K562 (cell line): ENCODE data around the gene HP. TPM values are rescaled to one million over a fixed set of nuclear protein-coding genes. Genes with fewer than 3 reads are reported as not detected.
A peak's percentile ranks its signal among the peaks of the same experiment; 100 is the strongest.

Experiments
- HMG20A ChIP-seq: fragments of 450-650 bp; formaldehyde crosslinking; conservative IDR thresholded peaks from 2 replicates; pipeline ENCODE4 v1.4.0; 2020; ENCODE audit warnings: mild to moderate bottlenecking, mixed read lengths
- HNRNPL ChIP-seq: fragments of 200-400 bp; formaldehyde crosslinking; IDR thresholded peaks from 2 replicates; pipeline ENCODE4 v1.6.1; 2017; ENCODE audit warnings: low read depth, mild to moderate bottlenecking, low read length
- NFE2L1 ChIP-seq: fragments of 450-650 bp; IDR thresholded peaks from 2 replicates; pipeline ENCODE4 v1.6.1; 2016; ENCODE audit warnings: missing genetic modification characterization, low read depth, mild to moderate bottlenecking, missing compliant biosample characterization, moderate library complexity, borderline replicate concordance
- NFXL1 ChIP-seq: fragments of 450-650 bp; formaldehyde crosslinking; IDR thresholded peaks from 2 replicates; pipeline ENCODE4 v1.4.0; 2021; ENCODE audit warnings: mild to moderate bottlenecking
- PPARD ChIP-seq: fragments of 250-450 bp; sonication (Bioruptor Pico); IDR thresholded peaks from 2 replicates; pipeline ENCODE4 v1.8.0; 2022; ENCODE audit warnings: inconsistent platforms, mild to moderate bottlenecking, moderate library complexity
- SIX5 ChIP-seq, 2 experiments: IDR thresholded peaks; 2 replicates each; pipeline ENCODE4 v1.6.1; 2011; ENCODE audit warnings: low read length in 2 of 2, borderline replicate concordance in 1 of 2, low read depth in 1 of 2, mild to moderate bottlenecking in 1 of 2, moderate library complexity in 1 of 2; ENCODE audit not compliant: insufficient read depth in 1 of 2
- SNRNP70 ChIP-seq: fragments of 200-400 bp; formaldehyde crosslinking; optimal IDR thresholded peaks from 2 replicates; pipeline ENCODE3; 2017; ENCODE audit warnings: low read depth, low read length
- ZEB2 ChIP-seq: fragments of 450-650 bp; IDR thresholded peaks from 2 replicates; pipeline ENCODE4 v1.6.1; 2016
- ZNF174 ChIP-seq: fragments of 250-450 bp; sonication (Bioruptor Pico); IDR thresholded peaks from 2 replicates; pipeline ENCODE4 v1.4.0; 2020; ENCODE audit warnings: mild to moderate bottlenecking
- ZNF184 ChIP-seq: sonication (generic); formaldehyde crosslinking; IDR thresholded peaks from 2 replicates; pipeline ENCODE4 v1.5.0; 2020; ENCODE audit warnings: missing genetic modification reagents
- ZNF589 ChIP-seq: fragments of 200-800 bp; sonication (Bioruptor generic); IDR thresholded peaks from 2 replicates; pipeline ENCODE4 v1.6.1; 2016; ENCODE audit warnings: low read depth, missing genetic modification characterization, missing compliant biosample characterization
- polyA plus RNA-seq, 8 experiments: library from polyadenylated mRNA; depleted of rRNA in 4 of 8; stranded (reverse) in 5 of 8; unstranded in 3 of 8; fragments of >200 nt; fragmentation: Nextera tagmentation in 2 of 8; fragmentation: Illumina TruSeq in 1 of 8; extraction: Ambion mirVana in 2 of 8; extraction: Trizol in 1 of 8; gene quantifications; 2 replicates each; pipeline versions ENCODE4 v1.2.1 to v1.2.3, GENCODE V29; 2011 to 2014; ENCODE audit warnings: inconsistent platforms in 1 of 8, missing spikeins in 1 of 8
- total RNA-seq, 7 experiments: library from RNA; depleted of rRNA in 6 of 7; stranded (reverse); fragments of >200 nt in 6 of 7; fragmentation: Illumina TruSeq in 2 of 7; extraction: Trizol in 2 of 7; gene quantifications; 2 replicates each; pipeline versions ENCODE4 v1.2.1 to v1.2.3, GENCODE V29; 2011 to 2021; ENCODE audit warnings: low replicate concordance in 1 of 7
- TF ChIP-seq, protein P1 (sequence below): sonication (generic); formaldehyde crosslinking; IDR thresholded peaks from 2 replicates; pipeline ENCODE4 v1.8.1; 2023; ENCODE audit warnings: missing genetic modification reagents, mild to moderate bottlenecking, borderline replicate concordance
- TF ChIP-seq, protein P2 (sequence below): fragments of 250-450 bp; sonication (Bioruptor Pico); IDR thresholded peaks from 2 replicates; pipeline ENCODE4 v1.8.0; 2022; ENCODE audit warnings: inconsistent platforms, mild to moderate bottlenecking, moderate library complexity, borderline replicate concordance
- TF ChIP-seq, protein P3 (sequence below): fragments of 450-650 bp; IDR thresholded peaks from 2 replicates; pipeline ENCODE4 v1.6.1; 2016
- TF ChIP-seq, protein P4 (sequence below): fragments of 450-650 bp; IDR thresholded peaks from 2 replicates; pipeline ENCODE4 v1.6.1; 2016; ENCODE audit warnings: borderline replicate concordance
- TF ChIP-seq, protein P5 (sequence below): fragments of 250-450 bp; sonication (Bioruptor Pico); IDR thresholded peaks from 2 replicates; pipeline ENCODE4 v1.5.0; 2020; ENCODE audit warnings: mild to moderate bottlenecking

HP gene
- total and polyA plus RNA-seq, 9 of the 15 experiments (the other 6 are each of a cell fraction or from before 2014, with no cell fraction given), result 0.04 to 8.7 TPM; not detected in 7

DNA sequence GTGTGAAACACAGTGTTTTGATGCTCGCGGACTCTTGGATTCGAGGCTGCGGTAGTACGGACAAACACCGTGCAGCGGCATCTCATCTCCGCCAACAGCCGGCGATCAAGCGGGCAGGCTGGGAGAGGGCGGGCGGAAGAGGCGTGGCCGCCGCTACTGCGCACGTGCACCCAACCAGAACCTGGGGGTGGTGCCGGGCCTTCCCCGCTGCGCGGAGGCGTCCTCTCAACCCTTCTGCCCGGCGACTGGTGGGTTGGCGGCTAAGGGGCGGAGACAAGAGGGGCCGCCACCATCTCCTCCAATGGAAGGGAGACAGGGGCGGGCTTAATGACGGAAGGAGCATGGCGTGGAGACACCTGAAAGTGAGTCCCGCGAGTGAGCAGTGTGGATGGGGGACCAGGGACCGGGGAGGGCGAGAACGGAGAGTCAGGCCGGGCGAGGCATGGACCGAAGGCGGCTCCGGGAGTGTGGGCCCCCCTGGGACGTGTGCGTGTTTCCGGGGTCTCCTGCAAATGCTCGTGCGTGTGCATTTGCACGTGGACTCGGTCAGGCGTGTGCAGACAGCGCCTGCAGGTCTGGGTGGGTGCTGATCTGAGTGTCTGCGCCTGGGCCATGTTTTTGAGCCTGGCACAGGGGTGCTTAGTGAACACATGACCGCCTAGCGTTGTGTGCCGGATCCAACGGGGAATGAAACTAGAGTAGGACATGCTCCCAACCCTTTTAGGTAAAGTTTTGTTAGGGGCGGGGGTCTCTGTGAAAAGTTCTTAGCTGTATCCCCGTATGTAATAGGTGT is 45.7 kb upstream of the HP start, which contains the start of gene DHODH (continued):
- TF ChIP-seq, protein P1, sequence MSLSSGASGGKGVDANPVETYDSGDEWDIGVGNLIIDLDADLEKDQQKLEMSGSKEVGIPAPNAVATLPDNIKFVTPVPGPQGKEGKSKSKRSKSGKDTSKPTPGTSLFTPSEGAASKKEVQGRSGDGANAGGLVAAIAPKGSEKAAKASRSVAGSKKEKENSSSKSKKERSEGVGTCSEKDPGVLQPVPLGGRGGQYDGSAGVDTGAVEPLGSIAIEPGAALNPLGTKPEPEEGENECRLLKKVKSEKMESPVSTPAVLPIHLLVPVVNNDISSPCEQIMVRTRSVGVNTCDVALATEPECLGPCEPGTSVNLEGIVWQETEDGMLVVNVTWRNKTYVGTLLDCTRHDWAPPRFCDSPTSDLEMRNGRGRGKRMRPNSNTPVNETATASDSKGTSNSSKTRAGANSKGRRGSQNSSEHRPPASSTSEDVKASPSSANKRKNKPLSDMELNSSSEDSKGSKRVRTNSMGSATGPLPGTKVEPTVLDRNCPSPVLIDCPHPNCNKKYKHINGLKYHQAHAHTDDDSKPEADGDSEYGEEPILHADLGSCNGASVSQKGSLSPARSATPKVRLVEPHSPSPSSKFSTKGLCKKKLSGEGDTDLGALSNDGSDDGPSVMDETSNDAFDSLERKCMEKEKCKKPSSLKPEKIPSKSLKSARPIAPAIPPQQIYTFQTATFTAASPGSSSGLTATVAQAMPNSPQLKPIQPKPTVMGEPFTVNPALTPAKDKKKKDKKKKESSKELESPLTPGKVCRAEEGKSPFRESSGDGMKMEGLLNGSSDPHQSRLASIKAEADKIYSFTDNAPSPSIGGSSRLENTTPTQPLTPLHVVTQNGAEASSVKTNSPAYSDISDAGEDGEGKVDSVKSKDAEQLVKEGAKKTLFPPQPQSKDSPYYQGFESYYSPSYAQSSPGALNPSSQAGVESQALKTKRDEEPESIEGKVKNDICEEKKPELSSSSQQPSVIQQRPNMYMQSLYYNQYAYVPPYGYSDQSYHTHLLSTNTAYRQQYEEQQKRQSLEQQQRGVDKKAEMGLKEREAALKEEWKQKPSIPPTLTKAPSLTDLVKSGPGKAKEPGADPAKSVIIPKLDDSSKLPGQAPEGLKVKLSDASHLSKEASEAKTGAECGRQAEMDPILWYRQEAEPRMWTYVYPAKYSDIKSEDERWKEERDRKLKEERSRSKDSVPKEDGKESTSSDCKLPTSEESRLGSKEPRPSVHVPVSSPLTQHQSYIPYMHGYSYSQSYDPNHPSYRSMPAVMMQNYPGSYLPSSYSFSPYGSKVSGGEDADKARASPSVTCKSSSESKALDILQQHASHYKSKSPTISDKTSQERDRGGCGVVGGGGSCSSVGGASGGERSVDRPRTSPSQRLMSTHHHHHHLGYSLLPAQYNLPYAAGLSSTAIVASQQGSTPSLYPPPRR (CRISPR knock-in tag), result no peak
- TF ChIP-seq NFXL1 (CRISPR knock-in tag) (no peak), ZEB2 (no peak), SNRNP70 (no peak), ZNF174 (CRISPR knock-in tag) (no peak), ZNF589 (CRISPR knock-in tag) (no peak), PPARD (CRISPR knock-in tag) (no peak), SIX5 (IDR thresholded peaks at IDR 0.05; ENCODE audit: borderline replicate concordance in 1 of 2, insufficient read depth in 1 of 2, low read depth in 1 of 2, low read length in 2 of 2) (no peak), HMG20A (CRISPR knock-in tag) (no peak), ZNF184 (no peak), HNRNPL (no peak), NFE2L1 (tag) (no peak)
- TF ChIP-seq, protein P2, sequence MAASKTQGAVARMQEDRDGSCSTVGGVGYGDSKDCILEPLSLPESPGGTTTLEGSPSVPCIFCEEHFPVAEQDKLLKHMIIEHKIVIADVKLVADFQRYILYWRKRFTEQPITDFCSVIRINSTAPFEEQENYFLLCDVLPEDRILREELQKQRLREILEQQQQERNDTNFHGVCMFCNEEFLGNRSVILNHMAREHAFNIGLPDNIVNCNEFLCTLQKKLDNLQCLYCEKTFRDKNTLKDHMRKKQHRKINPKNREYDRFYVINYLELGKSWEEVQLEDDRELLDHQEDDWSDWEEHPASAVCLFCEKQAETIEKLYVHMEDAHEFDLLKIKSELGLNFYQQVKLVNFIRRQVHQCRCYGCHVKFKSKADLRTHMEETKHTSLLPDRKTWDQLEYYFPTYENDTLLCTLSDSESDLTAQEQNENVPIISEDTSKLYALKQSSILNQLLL (CRISPR knock-in tag), result no peak
- TF ChIP-seq, protein P3, sequence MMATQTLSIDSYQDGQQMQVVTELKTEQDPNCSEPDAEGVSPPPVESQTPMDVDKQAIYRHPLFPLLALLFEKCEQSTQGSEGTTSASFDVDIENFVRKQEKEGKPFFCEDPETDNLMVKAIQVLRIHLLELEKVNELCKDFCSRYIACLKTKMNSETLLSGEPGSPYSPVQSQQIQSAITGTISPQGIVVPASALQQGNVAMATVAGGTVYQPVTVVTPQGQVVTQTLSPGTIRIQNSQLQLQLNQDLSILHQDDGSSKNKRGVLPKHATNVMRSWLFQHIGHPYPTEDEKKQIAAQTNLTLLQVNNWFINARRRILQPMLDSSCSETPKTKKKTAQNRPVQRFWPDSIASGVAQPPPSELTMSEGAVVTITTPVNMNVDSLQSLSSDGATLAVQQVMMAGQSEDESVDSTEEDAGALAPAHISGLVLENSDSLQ, result peak; percentile 73
- TF ChIP-seq, protein P4, sequence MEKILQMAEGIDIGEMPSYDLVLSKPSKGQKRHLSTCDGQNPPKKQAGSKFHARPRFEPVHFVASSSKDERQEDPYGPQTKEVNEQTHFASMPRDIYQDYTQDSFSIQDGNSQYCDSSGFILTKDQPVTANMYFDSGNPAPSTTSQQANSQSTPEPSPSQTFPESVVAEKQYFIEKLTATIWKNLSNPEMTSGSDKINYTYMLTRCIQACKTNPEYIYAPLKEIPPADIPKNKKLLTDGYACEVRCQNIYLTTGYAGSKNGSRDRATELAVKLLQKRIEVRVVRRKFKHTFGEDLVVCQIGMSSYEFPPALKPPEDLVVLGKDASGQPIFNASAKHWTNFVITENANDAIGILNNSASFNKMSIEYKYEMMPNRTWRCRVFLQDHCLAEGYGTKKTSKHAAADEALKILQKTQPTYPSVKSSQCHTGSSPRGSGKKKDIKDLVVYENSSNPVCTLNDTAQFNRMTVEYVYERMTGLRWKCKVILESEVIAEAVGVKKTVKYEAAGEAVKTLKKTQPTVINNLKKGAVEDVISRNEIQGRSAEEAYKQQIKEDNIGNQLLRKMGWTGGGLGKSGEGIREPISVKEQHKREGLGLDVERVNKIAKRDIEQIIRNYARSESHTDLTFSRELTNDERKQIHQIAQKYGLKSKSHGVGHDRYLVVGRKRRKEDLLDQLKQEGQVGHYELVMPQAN, result peak; percentile 99
- TF ChIP-seq, protein P5, sequence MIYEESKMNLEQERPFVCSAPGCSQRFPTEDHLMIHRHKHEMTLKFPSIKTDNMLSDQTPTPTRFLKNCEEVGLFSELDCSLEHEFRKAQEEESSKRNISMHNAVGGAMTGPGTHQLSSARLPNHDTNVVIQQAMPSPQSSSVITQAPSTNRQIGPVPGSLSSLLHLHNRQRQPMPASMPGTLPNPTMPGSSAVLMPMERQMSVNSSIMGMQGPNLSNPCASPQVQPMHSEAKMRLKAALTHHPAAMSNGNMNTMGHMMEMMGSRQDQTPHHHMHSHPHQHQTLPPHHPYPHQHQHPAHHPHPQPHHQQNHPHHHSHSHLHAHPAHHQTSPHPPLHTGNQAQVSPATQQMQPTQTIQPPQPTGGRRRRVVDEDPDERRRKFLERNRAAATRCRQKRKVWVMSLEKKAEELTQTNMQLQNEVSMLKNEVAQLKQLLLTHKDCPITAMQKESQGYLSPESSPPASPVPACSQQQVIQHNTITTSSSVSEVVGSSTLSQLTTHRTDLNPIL (CRISPR knock-in tag), result no peak
